Kasumi-1 (cell line): ENCODE results near the gene ZC3H8.
"Not testable (repeated sequence)": the region's sequence is repeated elsewhere in the genome, so short reads cannot be mapped to it uniquely, and the experiment has no call there.

Experiments
- DNase-seq, 2 experiments: peaks; one replicate each; lab custom pipeline; 2025; lab: John Stamatoyannopoulos, UW

The ZC3H8 gene

GRCh38 chr2:112259509-112260294 is 4.9 kb upstream of the ZC3H8 start:
- DNase-seq: peak; percentile 87

GRCh38 chr2:112257575-112257974 is 2.7 kb upstream of the ZC3H8 start:
- no peak for DNase-seq

- DNase-seq: peak; percentile 14 to 27
These were observed 1.8 kb upstream of the ZC3H8 start for GRCh38 chr2:112256654-112257053.

GRCh38 chr2:112255875-112256274 is 1.0 kb upstream of the ZC3H8 start:
- peak; percentile 68 to 83 for DNase-seq

GRCh38 chr2:112253261-112253815 is 1.5 kb downstream of the ZC3H8 start:
- peak in 1 of 2 experiments; percentile 14 for DNase-seq

- no peak for DNase-seq
These were observed 3.6 kb downstream of the ZC3H8 start for GRCh38 chr2:112251271-112251670.

- DNase-seq: no peak
These were observed 10.0 kb downstream of the ZC3H8 start for GRCh38 chr2:112244854-112245253.

GRCh38 chr2:112243233-112243632 is 11.6 kb downstream of the ZC3H8 start:
- DNase-seq: no peak

GRCh38 chr2:112242384-112242783 is 12.5 kb downstream of the ZC3H8 start:
- no peak for DNase-seq

GRCh38 chr2:112239862-112240261 is 15.0 kb downstream of the ZC3H8 start:
- no peak for DNase-seq

GRCh38 chr2:112230371-112230770 is 24.5 kb downstream of the ZC3H8 start:
- no peak for DNase-seq

- DNase-seq: no peak
These were observed 25.5 kb downstream of the ZC3H8 start for GRCh38 chr2:112229348-112229747.

GRCh38 chr2:112220831-112221230 is 34.0 kb downstream of the ZC3H8 start:
- no peak for DNase-seq

- DNase-seq: no peak
These were observed 34.7 kb downstream of the ZC3H8 start for GRCh38 chr2:112220186-112220585.

- no peak for DNase-seq
These were observed 37.0 kb downstream of the ZC3H8 start for GRCh38 chr2:112217854-112218253.

GRCh38 chr2:112216167-112216566 is 38.7 kb downstream of the ZC3H8 start:
- DNase-seq: peak; percentile 38 to 39

- DNase-seq: not testable (repeated sequence)
These were observed 46.9 kb downstream of the ZC3H8 start for GRCh38 chr2:112207905-112208304.

GRCh38 chr2:112204411-112204810 is 50.4 kb downstream of the ZC3H8 start:
- DNase-seq: peak; percentile 54 to 70

- DNase-seq: peak in 1 of 2 experiments; percentile 8
These were observed 53.0 kb downstream of the ZC3H8 start for GRCh38 chr2:112201696-112202430.

- DNase-seq: no peak
These were observed 55.7 kb downstream of the ZC3H8 start for GRCh38 chr2:112199188-112199587.

- no peak for DNase-seq
These were observed 56.1 kb downstream of the ZC3H8 start for GRCh38 chr2:112198780-112199179.

- DNase-seq: no peak
These were observed 57.0 kb downstream of the ZC3H8 start for GRCh38 chr2:112197868-112198267.

- no peak for DNase-seq
These were observed 58.9 kb downstream of the ZC3H8 start for GRCh38 chr2:112195950-112196349.
